HEK293T (cell line): ENCODE measurements around the gene RNF144B.
"Not testable (repeated sequence)": the region's sequence is repeated elsewhere in the genome, so short reads cannot be mapped to it uniquely, and the experiment has no call there.

Source experiments
- CTCF ChIA-PET: fragments of 350-600 bp; formaldehyde crosslinking; extraction: SDS; loops from one replicate; lab custom pipeline; 2021; ENCODE audit warnings: antibody characterized with exemption, inconsistent platforms; lab: Yijun Ruan, JAX
- POLR2A ChIA-PET: fragments of 350-600 bp; formaldehyde crosslinking; extraction: SDS; loops from one replicate; lab custom pipeline; 2020; ENCODE audit warnings: antibody characterized with exemption, inconsistent platforms; lab: Yijun Ruan, JAX
- DNase-seq: peaks from one replicate; pipeline ENCODE4 v3.0.0; 2012; ENCODE audit warnings: mixed read lengths; ENCODE audit errors: extremely low spot score
- ARNT ChIP-seq: fragments of 450-650 bp; IDR thresholded peaks from 2 replicates; pipeline ENCODE4 v1.6.1; 2017; ENCODE audit warnings: mild to moderate bottlenecking
- BHLHE40 ChIP-seq: fragments of 450-650 bp; IDR thresholded peaks from 2 replicates; pipeline ENCODE4 v1.6.1; 2016; ENCODE audit warnings: mild to moderate bottlenecking, moderate library complexity, borderline replicate concordance
- CTBP1 ChIP-seq: fragments of 450-650 bp; IDR thresholded peaks from 2 replicates; pipeline ENCODE4 v1.6.1; 2016; ENCODE audit warnings: borderline replicate concordance
- ELF4 ChIP-seq: fragments of 450-650 bp; IDR thresholded peaks from 2 replicates; pipeline ENCODE4 v1.6.1; 2017; ENCODE audit warnings: antibody characterized with exemption
- FOXA1 ChIP-seq: fragments of 450-650 bp; IDR thresholded peaks from 2 replicates; pipeline ENCODE4 v1.6.1; 2016; ENCODE audit warnings: mild to moderate bottlenecking
- FOXK2 ChIP-seq: fragments of 450-650 bp; IDR thresholded peaks from 2 replicates; pipeline ENCODE4 v1.6.1; 2016; ENCODE audit warnings: mild to moderate bottlenecking
- FOXM1 ChIP-seq: fragments of 450-650 bp; IDR thresholded peaks from 2 replicates; pipeline ENCODE4 v1.6.1; 2017; ENCODE audit warnings: mild to moderate bottlenecking, borderline replicate concordance
- HDGF ChIP-seq: fragments of 450-650 bp; IDR thresholded peaks from 2 replicates; pipeline ENCODE4 v1.6.1; 2017; ENCODE audit warnings: antibody characterized with exemption, borderline replicate concordance
- L3MBTL2 ChIP-seq: fragments of 450-650 bp; conservative IDR thresholded peaks from 2 replicates; pipeline ENCODE4 v1.6.1; 2016; ENCODE audit warnings: mild to moderate bottlenecking
- LEF1 ChIP-seq: fragments of 450-650 bp; IDR thresholded peaks from 2 replicates; pipeline ENCODE4 v1.6.1; 2017; ENCODE audit warnings: mild to moderate bottlenecking, borderline replicate concordance
- NFRKB ChIP-seq: fragments of 450-650 bp; IDR thresholded peaks from 2 replicates; pipeline ENCODE4 v1.6.1; 2016; ENCODE audit warnings: mild to moderate bottlenecking, moderate library complexity
- SP1 ChIP-seq: fragments of 450-650 bp; IDR thresholded peaks from 2 replicates; pipeline ENCODE4 v1.6.1; 2017
- SUZ12 ChIP-seq: fragments of 450-650 bp; IDR thresholded peaks from 2 replicates; pipeline ENCODE4 v1.6.1; 2016; ENCODE audit warnings: mild to moderate bottlenecking
- TARDBP ChIP-seq: fragments of 450-650 bp; IDR thresholded peaks from 2 replicates; pipeline ENCODE4 v1.6.1; 2016
- ZNF384 ChIP-seq: fragments of 450-650 bp; IDR thresholded peaks from 2 replicates; pipeline ENCODE4 v1.6.1; 2016
- TF ChIP-seq, protein P1 (sequence below): fragments of 450-650 bp; IDR thresholded peaks from 2 replicates; pipeline ENCODE4 v1.6.1; 2016

Gene RNF144B

DNA sequence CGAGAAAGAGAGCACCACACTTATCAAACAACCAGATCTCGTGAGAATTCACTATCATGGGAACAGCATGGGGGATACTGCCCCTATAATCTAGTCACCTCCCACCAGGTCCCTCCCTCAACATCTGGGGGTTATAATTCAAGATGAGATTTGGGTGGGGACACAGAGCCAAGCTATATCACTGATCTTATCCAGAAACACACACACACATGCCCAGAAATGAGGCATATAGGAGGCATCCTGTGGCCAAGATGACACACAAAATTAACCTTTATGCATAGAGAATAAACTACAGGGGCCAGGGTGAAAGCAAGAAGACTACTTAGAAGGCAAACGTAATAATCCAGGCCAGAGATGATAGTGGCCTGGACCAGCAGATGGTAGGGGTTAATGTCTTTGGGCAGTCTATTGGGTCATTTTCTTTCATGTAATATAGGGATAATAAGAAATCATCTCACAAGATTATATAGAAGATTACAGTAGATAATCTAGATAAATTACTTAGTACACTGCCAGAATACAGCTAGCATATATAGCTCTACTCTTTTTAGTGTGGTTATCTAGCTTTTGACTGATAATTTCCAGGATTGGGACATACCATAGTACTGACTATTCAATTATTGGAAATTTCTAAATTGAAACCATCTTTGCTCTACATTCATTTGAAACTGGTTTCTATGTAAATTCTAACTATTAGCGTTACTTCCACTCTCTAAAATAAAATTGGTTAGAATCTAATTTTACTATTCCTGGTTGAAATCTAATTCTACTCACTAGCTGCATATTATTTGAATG is 20.0 kb downstream of the RNF144B start:
- CTCF ChIA-PET, result no interaction called here
- TF ChIP-seq NFRKB, result no peak
- no peak for TF ChIP-seq TARDBP
- no peak for TF ChIP-seq LEF1
- DNase-seq, result no peak
- POLR2A ChIA-PET, result no interaction called here

DNA sequence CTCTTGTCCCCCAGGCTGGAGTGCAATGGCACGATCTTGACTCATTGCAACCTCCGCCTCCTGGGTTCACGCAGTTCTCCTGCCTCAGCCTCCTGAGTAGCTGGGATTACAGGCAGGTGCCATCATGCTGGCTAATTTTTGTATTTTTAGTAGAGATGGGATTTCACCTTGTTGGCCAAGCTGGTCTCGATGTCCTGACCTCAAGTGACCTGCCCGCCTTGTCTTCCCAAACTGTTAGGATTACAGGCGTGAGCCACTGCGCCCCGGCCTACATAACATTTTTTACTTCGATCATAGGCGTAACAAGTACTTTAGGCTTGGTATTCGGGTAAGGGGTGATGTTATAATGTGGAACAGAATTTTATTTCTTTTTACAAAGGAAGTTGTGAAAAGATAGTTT is 22.5 kb downstream of the RNF144B start:
- DNase-seq, CTCF ChIA-PET, POLR2A ChIA-PET: not testable (repeated sequence)

DNA sequence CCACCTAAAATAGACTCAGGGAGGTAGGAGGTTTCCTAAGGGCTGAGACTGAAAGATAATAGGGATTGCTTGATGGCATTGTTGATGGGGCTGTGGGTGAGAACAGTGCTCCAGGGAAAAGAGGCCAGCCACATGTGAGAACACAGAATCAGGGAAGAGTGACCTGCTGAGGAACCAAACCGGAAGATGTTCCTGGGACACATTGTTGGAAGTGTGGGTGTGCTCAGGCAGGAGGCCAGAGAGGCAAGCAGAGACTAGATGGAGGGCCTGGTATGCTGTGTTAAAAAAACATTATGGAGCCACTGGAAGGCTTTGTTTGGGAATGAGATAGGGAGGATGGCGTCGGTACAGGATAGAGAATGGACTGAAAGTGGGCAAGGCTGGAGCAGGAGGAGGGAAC is 23.3 kb downstream of the RNF144B start:
- DNase-seq, result no peak
- TF ChIP-seq FOXM1 (no peak), ARNT (no peak), NFRKB (no peak), TARDBP (no peak), L3MBTL2 (no peak), ELF4 (no peak), CTBP1 (no peak), FOXA1 (no peak), FOXK2 (no peak), SP1 (no peak), SUZ12 (no peak), ZNF384 (no peak), HDGF (no peak), LEF1 (no peak)
- TF ChIP-seq, protein P1, sequence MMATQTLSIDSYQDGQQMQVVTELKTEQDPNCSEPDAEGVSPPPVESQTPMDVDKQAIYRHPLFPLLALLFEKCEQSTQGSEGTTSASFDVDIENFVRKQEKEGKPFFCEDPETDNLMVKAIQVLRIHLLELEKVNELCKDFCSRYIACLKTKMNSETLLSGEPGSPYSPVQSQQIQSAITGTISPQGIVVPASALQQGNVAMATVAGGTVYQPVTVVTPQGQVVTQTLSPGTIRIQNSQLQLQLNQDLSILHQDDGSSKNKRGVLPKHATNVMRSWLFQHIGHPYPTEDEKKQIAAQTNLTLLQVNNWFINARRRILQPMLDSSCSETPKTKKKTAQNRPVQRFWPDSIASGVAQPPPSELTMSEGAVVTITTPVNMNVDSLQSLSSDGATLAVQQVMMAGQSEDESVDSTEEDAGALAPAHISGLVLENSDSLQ, result no peak
- ChIA-PET CTCF (interaction anchor here (0.6 kb wide), 1 partner anchor 19 kb away, joined by 4 read pairs; no protein-coding TSS in a partner anchor), POLR2A (no interaction called here)

DNA sequence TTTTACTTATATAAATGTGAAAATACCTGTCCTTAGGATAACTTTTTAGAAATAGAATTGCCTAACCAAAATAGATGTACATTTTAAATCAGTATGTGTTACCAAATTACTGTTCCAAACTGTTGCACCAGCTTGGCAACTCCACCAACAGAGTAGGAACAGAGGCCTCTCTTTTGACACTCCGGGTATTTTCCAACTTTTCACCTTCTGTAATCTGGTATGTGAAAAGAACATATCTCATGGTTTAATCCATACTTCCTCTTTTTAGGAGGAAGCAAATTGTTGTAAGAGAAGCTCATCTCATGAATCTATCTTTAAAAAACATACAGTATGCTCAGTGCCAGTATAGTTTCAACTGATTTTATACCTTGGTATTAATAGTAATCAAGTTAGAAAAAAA is 24.9 kb downstream of the RNF144B start:
- ChIA-PET CTCF (no interaction called here), POLR2A (no interaction called here)
- TF ChIP-seq FOXK2, result no peak
- no peak for TF ChIP-seq ARNT
- TF ChIP-seq L3MBTL2, result no peak
- TF ChIP-seq, protein P1, result no peak
- TF ChIP-seq FOXM1, result no peak
- TF ChIP-seq ZNF384, result no peak
- no peak for TF ChIP-seq BHLHE40
- TF ChIP-seq SUZ12, result no peak
- no peak for TF ChIP-seq FOXA1
- TF ChIP-seq TARDBP, result no peak
- TF ChIP-seq HDGF, result no peak
- no peak for TF ChIP-seq ELF4
- no peak for TF ChIP-seq CTBP1
- TF ChIP-seq NFRKB, result no peak
- no peak for TF ChIP-seq LEF1
- no peak for TF ChIP-seq SP1
- no peak for DNase-seq

DNA sequence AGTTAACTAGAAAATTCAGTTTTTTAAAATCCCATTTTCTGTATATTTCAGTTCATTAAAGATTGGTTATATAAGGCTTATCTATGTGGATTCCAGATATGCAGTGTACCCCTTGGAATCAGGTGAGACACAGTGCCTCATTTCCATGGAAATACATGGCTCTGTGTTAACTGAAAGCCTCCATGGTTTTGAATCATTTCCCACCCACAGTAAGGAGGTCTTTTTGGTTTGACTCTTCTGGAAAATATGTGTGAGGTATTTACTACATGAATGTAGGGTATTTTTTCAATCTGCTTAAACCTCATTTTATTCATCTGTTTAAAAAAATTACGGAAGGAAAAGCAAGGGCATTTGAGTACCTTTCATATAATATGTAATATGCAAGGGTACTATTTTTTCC is 25.5 kb downstream of the RNF144B start:
- ChIA-PET POLR2A (no interaction called here), CTCF (no interaction called here)
- TF ChIP-seq L3MBTL2 (no peak), SP1 (no peak), FOXK2 (no peak), HDGF (no peak), BHLHE40 (no peak), CTBP1 (no peak)
- TF ChIP-seq, protein P1, result no peak
- DNase-seq, result no peak

DNA sequence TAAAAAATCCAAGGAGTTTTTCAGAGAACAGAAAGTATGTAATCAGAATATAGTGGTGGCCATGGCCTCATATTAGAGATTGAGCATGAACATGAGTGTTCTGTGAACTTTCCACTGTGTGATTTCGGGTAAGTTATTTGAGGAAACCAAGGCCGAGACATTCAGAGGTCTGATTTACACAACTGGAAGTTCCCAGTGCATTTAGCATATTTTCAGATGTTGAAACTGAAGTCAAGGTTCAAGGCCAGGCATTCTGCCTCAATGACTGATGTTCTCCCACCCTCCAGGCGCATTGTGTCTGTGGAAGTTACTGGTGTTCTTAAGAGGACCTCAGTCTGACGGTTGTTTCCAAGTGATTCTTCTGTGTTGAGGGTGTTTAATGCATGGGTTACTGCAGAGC is 26.2 kb downstream of the RNF144B start:
- ChIA-PET POLR2A (no interaction called here), CTCF (no interaction called here)
- no peak for DNase-seq
- TF ChIP-seq NFRKB (no peak), FOXA1 (no peak), FOXM1 (no peak), BHLHE40 (no peak), L3MBTL2 (no peak), HDGF (no peak), LEF1 (no peak)
- TF ChIP-seq, protein P1, result no peak
